Measurements from ENCODE around the gene RAP2A.

GRCh38 chr13:97471711-97472110 lies 37.7 kb downstream of the RAP2A start:
- TF ChIP-seq GATA3 (IDR thresholded peaks at IDR 0.05; ENCODE audit: low read depth, low read length) (no peak), GATA2 (IDR thresholded peaks at IDR 0.05; ENCODE audit: low read depth, low read length) (no peak)

All from SH-SY5Y (cell line).